Astrocyte of the hippocampus (primary cell): ENCODE measurements around the gene HNRNPLL.
"Not testable (repeated sequence)": the region's sequence is repeated elsewhere in the genome, so short reads cannot be mapped to it uniquely, and the experiment has no call there.

Experiments used
- DNase-seq: peaks from one replicate; pipeline ENCODE4 v3.0.0; 2011; ENCODE audit warnings: low read depth, low spot score

Gene HNRNPLL

DNA sequence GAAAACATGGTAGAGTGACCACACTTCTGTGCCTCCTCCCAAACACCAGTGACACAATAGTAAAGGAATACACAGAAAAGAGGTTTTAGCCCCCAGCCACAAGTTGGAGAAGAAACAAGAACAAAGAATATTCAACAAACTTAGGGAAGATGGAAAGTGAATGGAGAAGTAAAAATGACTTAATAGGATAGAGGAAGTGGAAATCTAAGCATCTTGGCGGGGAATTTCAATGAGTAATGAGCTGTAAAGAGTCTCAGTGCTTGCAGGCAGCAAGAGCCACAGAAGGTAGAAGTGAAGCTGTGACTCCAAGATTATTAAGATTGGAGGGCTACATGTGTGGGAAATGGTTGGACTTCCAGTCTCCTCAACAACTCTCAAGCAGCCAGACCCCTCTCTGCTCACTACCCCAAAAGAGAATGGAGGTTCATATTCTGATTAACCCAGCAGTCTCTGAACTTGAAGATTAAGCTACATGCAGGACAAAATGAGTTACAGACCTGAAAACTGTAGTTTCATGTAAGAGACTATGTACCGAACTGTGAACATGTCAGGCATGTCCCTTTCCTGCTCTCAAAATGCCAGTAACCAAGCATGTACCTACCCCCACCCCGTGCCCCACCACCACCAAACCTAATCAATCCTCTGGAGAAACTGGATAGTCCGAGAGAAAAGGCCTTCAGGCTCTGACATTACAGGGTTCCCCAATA is 16.9 kb upstream of the HNRNPLL start:
- DNase-seq, result peak; percentile 20

- no peak for DNase-seq
Measured at GRCh38 chr2:38617301-38617700, 14.6 kb upstream of the HNRNPLL start.

GRCh38 chr2:38615237-38615636 is 12.5 kb upstream of the HNRNPLL start:
- no peak for DNase-seq

DNA sequence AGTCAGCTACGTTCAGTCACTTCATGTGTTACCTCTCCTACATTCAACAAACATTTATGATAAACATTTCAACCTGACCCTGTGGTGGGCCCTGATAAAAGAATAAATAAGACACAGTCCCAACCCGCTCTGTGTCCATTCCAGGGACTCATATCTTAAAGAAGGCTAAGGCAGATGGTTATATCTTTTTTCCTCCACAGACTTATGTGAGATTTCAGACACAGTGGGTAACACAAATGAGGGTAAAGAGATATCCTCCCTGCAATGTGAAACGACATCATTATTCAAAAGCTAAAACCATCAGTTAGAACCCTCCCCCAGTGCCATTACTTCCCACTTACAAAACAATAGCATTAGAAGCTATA is 11.1 kb upstream of the HNRNPLL start:
- DNase-seq, result no peak

DNA sequence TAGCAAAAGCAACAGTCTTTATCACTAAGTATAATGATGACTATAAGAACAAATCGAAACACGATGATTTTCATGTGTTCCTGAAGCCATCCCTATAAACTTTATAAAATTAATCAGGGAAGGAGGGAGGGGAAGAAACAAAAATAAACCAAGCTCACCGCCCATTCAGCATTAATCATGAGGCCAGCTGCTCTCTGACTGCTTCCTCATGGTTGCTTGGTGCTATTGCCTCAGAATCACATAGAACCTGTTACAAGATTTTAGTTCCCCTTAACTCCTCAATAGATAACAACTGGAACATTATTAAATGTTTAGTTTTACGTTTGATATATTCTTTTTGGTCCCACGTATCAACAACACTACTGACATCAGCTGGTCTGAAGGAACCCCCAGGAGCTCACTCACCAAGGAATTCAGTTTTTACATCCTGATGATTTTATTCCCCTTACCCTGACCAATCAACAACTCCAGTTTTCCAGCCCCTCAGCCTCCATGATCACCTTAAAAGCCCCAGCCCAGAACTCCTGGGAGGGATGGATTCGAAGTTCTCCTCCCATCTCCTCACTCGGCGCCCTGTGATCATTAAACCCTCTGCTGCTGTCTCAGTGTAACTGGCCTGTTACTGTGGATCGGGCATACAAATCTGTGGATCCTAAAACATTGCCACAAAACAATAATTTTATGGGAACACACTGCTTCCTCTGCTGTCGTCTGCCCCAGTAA is 10.6 kb upstream of the HNRNPLL start:
- DNase-seq, result no peak

- DNase-seq, result no peak
Measured at GRCh38 chr2:38610851-38611801, 8.4 kb upstream of the HNRNPLL start.

DNA sequence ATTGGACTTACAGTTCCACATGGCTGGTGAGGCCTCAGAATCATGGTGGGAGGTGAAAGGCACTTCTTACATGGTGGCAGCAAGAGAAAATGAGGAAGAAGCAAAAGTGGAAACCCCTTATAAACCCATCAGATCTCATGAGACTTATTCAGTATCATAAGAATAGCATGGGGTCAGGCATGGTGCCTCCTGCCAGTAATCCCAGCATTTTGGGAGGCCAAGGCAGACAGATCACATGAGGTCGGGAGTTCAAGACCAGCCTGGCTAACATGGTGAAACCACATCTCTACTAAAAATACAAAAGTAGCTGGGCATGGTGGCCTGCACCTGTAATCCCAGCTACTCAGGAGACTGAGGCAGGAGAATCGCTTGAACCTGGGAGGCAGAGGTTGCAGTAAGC is 6.5 kb upstream of the HNRNPLL start:
- not testable (repeated sequence) for DNase-seq

DNA sequence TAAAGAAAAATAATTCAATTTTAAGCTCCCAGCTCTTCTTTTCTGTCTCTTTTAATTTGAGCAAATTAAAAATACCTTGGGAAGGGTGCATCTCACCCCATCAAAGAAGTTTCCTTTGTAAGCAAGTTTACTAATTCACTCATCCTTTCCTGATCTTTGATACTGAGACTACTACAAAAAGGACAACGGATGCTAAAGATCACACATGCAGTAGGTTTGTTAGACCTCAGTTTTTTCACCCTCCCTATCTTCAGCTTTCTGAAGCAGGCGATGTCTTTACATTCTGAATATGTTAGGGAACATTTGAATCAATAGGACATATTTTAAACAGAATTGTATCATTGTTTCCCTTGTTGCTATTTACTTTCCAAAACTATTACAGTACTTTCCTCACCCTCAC is 6.0 kb upstream of the HNRNPLL start:
- DNase-seq, result no peak

DNA sequence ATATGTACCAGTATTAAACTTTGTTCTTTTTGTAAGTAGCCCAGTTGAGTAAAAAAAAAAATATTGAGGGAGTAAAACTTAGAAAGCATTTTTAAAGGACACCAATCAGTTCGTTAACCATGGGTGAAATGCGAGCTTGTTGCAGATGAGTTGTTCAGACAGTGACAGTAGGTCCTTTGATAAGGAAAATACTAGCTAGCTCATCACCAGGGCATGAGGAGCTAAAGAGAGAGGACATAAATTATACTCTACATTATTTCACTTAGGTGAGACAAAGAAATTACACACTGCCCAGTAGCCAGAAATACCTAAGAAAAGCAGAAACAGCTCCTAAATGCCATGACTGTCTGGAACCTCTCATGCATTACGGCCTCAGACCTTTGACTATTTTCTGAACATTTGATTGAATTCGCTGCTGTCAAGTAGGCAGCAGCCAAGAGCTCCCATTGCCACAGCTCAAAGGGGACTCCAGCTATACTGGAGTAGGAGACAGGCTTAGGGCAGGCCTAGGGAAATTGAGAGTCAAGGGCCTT is 2.6 kb upstream of the HNRNPLL start:
- no peak for DNase-seq

DNA sequence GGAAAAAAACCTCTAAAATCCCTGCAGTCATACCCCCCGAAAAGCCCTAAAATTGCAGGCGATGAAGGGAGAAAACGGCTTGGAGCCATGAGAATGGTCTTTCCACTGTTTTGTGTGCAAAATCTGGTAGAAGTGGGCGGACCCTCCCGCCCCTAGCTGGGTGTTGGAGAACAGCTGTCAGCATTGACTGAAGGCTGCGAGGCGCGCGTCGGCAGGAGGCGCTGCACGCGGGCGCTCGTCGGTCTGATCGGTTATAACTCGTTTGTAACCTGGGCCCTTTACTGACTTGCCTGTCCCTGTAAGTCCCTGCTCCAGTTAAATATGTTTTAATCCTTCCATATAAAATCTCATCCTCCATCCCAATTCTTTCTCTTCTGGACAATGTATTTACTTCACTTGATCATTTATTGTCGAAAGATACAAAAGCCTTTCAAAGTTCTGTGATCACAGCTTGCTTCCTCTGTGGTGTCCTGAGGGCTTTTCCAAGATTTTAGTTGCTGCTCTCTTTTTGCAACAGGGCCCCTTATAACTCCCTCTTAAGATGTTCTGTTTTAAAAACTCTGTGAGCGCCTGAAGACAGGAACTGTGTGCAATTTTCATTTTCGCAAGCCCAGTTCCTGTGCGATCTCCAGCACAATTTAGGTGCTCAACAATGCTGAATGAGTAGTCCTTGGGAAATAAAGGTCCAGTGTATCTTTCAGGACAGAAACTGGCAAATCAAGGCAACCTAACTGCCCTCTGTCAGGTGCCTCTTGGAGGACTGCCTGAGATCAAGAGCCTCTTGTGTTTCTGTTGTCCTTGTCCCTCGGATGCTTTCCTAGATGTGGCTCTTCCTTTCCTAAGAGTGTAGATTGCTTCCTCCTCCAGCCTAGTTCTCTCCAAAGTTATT is 918 bp upstream of the HNRNPLL start:
- DNase-seq, result peak; percentile 93

DNA sequence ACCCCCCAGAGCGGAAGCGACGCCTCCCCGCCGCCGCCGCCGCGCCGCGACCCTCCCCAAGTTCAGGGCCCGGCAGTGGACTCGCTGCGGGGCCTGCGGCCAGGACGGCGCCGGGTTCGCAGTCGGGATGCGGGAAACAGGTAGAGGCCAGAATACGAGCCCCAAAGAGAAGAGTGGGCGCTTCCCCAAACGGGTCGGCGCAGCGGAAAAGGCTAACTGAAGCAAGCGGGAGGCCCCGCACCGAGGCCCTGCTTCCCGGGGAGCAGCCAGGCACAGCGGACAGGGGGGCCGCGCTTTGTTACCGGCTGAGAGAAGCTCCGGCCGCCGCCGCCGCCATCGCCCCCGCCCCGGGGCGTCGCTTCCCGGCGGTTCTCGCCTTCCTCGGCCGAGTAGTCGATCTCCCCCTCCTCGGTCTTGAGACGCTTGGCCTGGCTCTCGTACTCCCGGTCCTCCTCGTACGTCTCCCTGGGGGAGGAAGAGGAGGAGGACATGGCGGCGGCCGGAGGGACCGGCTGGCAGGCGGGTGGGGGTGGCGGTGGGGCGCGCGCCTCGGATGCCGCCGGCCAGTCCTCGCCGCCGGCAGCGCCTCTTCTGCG is 494 bp downstream of the HNRNPLL start:
- no peak for DNase-seq

DNA sequence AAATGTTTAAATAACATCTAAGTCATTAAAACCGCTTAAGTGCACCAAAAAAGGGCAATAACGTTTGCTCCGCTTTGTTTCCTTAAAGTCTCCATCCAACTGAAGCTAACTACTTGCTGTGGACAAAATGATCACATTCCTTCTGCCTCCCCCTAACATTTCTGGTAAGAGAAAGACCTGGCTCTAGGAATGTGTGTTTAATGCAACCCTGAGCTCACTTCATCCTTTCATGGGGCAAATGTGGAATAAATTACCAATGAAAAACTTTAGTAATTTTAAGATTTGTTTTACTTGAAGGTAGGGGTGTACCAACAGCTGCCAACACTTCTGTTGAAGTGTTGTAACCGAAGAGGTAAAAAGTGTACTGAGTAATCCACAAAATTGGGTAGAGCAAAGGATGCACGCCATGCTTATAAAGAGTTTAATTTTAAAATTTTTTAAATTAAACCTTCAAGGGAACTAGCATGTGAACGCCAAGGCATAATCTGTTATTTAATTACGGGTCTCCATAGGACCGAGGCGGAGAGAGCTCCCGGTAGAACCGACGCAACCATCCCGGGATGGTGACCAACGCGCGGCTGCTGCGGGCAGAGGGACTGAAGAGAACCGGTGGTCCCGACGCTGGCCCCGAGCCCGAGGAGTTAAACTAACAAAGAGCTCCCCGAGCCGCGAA is 1.1 kb downstream of the HNRNPLL start:
- DNase-seq, result peak; percentile 65

- DNase-seq, result peak; percentile 20
Measured at GRCh38 chr2:38600921-38601455, 1.7 kb downstream of the HNRNPLL start.

GRCh38 chr2:38600242-38600891 is 2.4 kb downstream of the HNRNPLL start:
- peak; percentile 38 for DNase-seq

GRCh38 chr2:38599706-38600105 is 3.0 kb downstream of the HNRNPLL start:
- no peak for DNase-seq

DNA sequence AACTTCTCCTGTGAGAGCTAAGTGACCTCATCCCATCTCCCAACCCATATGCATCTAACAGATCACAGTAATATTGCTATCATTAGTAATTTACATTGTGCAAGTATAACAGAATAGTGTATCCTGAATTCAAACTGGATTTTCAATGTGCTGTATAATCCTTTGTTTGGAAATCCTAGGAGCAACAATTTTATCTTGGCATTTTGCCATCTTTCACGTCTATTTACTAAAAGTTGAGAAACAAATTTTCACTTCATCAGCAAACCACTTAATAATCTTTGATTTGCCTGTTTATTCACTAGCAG is 3.8 kb downstream of the HNRNPLL start:
- no peak for DNase-seq

DNA sequence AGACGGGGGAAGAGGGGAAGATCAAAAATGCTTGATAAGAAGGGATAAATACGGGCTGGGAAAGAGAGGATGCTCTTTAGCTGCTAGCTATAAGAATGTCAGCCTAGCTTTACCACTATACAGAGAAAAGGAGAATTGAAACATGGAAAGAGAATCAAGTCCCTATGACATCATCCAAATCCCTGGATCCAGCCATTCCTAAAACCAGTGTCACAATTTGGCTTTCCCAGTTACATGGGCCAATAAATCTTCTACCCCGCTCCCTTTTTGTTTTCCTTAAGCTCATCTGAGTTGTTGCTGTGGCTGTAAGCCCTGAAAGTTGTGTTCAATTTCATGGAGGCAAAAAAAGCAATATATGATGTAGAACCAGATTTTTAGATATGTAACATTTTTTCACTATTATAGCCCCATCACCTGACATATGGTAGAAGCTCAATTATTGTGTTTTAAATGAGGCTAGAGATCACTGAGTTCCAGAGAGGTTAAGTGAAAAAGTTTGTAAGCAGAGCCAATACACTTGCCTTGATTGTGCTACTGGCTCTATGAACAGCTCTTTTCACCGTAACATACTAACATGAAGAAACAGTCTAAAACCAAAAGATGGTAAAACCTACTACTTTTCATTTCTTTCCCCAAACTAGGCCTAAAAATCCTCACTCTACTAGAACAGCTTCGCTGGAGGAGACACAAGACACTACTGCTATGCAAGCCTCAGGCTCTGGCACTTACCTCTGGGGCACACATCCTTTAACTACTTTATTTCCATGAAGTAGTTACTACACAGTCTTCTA is 4.3 kb downstream of the HNRNPLL start:
- DNase-seq, result peak; percentile 20

DNA sequence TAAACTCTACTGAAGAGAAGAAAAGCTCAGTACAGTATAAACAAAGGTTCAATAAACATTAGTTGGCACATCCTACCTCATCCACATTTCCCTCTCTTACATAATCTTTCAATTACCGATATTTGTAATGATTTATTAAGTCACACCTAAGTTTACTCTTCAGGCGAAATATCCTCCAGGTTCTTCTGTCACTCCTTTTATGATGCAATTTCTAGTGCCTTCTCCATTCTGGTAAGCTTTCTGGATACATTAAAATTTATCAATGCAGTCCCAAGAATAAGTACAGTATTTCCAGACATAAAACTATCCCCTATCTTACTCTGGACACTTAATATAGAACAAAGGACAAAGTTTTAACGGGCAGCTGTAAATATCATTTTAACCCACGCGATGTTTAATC is 5.6 kb downstream of the HNRNPLL start:
- DNase-seq, result no peak

- no peak for DNase-seq
Measured at GRCh38 chr2:38596229-38596628, 6.5 kb downstream of the HNRNPLL start.
